HEK293 (cell line): ENCODE measurements around the gene TMOD1.

Experiments
- CTCF ChIA-PET: fragments of 350-600 bp; formaldehyde crosslinking; extraction: SDS; loops from one replicate; lab custom pipeline; 2021; ENCODE audit warnings: antibody characterized with exemption; lab: Yijun Ruan, JAX
- POLR2A ChIA-PET: fragments of 300-600 bp; formaldehyde crosslinking; extraction: SDS; loops from one replicate; lab custom pipeline; 2020; ENCODE audit warnings: antibody characterized with exemption, inconsistent platforms; lab: Yijun Ruan, JAX
- H3K27ac ChIP-seq: fragments of 200-500 bp; sonication (Bioruptor generic); 2 replicates; pipeline ENCODE4 v1.5.1; 2014; ENCODE audit warnings: low read depth, low read length, control low read depth, inconsistent platforms; ENCODE audit errors: extremely low read depth
- H3K36me3 ChIP-seq, 2 experiments: fragments of 200-500 bp in 1 of 2; sonication (Bioruptor generic) in 1 of 2; 1 replicate in 1 of 2; 2 replicates in 1 of 2; pipeline ENCODE4 v1.5.1; 2014 to 2017; ENCODE audit warnings: inconsistent platforms in 2 of 2, low read length in 2 of 2; ENCODE audit not compliant: control insufficient read depth in 2 of 2, insufficient read depth in 1 of 2
- H3K4me1 ChIP-seq: fragments of 200-500 bp; sonication (Bioruptor generic); 2 replicates; pipeline ENCODE4 v1.5.1; 2014; ENCODE audit warnings: mild to moderate bottlenecking, low read length, inconsistent platforms; ENCODE audit not compliant: control insufficient read depth, insufficient read depth
- H3K4me3 ChIP-seq: 2 replicates; pipeline ENCODE4 v1.5.1; 2011; ENCODE audit warnings: low read depth, mild to moderate bottlenecking, control low read depth, low read length, moderate library complexity
- H3K9me3 ChIP-seq: fragments of 200-500 bp; sonication (Bioruptor generic); 2 replicates; pipeline ENCODE4 v1.5.1; 2014; ENCODE audit warnings: low read depth, low read length, inconsistent platforms; ENCODE audit not compliant: control insufficient read depth, insufficient read depth
- REPIN1 ChIP-seq: fragments of 450-650 bp; formaldehyde crosslinking; IDR thresholded peaks from 2 replicates; pipeline ENCODE4 v1.5.1; 2017; ENCODE audit warnings: missing biosample characterization, missing genetic modification characterization, low read depth
- ZIC2 ChIP-seq: fragments of 450-650 bp; formaldehyde crosslinking; IDR thresholded peaks from 2 replicates; pipeline ENCODE4 v1.5.1; 2016; ENCODE audit warnings: missing biosample characterization, missing genetic modification characterization
- ZNF530 ChIP-seq: fragments of 450-650 bp; formaldehyde crosslinking; IDR thresholded peaks from 2 replicates; pipeline ENCODE4 v1.5.1; 2016; ENCODE audit warnings: low read depth, missing biosample characterization, missing genetic modification characterization
- ZNF560 ChIP-seq: fragments of 450-650 bp; formaldehyde crosslinking; IDR thresholded peaks from 2 replicates; pipeline ENCODE4 v1.5.1; 2017; ENCODE audit warnings: missing biosample characterization, missing genetic modification characterization, borderline replicate concordance
- ZNF623 ChIP-seq: fragments of 450-650 bp; formaldehyde crosslinking; IDR thresholded peaks from 2 replicates; pipeline ENCODE4 v1.5.1; 2016; ENCODE audit warnings: missing biosample characterization, missing genetic modification characterization
- ZNF629 ChIP-seq: fragments of 450-650 bp; formaldehyde crosslinking; IDR thresholded peaks from 2 replicates; pipeline ENCODE4 v1.5.1; 2017; ENCODE audit warnings: missing biosample characterization, missing genetic modification characterization
- ZNF701 ChIP-seq: fragments of 450-650 bp; formaldehyde crosslinking; IDR thresholded peaks from 2 replicates; pipeline ENCODE4 v1.5.1; 2016; ENCODE audit warnings: missing biosample characterization, missing genetic modification characterization
- ZNF830 ChIP-seq: fragments of 450-650 bp; IDR thresholded peaks from 2 replicates; pipeline ENCODE4 v1.5.0; 2018; ENCODE audit warnings: missing biosample characterization, missing genetic modification characterization, low read depth, mild to moderate bottlenecking, moderate library complexity
- ZNF837 ChIP-seq: fragments of 450-650 bp; formaldehyde crosslinking; IDR thresholded peaks from 2 replicates; pipeline ENCODE4 v1.5.1; 2016; ENCODE audit warnings: missing biosample characterization, missing genetic modification characterization
- ZNF843 ChIP-seq: fragments of 450-650 bp; formaldehyde crosslinking; IDR thresholded peaks from 2 replicates; pipeline ENCODE4 v1.5.1; 2016; ENCODE audit warnings: missing biosample characterization, missing genetic modification characterization
- TF ChIP-seq, protein P1 (sequence below): fragments of 450-650 bp; formaldehyde crosslinking; IDR thresholded peaks from 2 replicates; pipeline ENCODE4 v1.5.1; 2016; ENCODE audit warnings: missing biosample characterization, missing genetic modification characterization
- TF ChIP-seq, protein P2 (sequence below): fragments of 450-650 bp; formaldehyde crosslinking; IDR thresholded peaks from 2 replicates; pipeline ENCODE4 v1.5.1; 2017; ENCODE audit warnings: missing biosample characterization, missing genetic modification characterization

Gene TMOD1

DNA sequence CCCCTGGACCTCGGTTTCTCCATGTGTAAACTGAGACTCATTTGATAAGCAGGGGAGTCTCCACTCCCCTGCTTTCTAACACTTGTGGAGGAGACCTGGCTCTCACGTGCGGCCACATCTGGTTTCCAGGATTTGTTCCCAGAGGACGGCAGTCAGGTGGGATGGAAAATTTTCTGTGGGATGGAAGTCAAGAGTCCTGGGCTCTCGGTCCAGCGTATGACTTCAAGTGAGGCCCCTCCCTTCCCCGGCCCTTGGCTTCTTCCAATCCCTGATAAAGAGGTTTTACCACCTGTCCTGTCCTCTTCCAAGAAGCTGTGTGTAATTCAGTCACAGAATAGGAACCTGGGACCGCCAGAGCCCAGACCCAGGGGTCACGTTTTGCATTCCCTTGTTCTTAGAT, 35.0 kb downstream of the TMOD1 start (continued):
- no peak for TF ChIP-seq ZNF701

DNA sequence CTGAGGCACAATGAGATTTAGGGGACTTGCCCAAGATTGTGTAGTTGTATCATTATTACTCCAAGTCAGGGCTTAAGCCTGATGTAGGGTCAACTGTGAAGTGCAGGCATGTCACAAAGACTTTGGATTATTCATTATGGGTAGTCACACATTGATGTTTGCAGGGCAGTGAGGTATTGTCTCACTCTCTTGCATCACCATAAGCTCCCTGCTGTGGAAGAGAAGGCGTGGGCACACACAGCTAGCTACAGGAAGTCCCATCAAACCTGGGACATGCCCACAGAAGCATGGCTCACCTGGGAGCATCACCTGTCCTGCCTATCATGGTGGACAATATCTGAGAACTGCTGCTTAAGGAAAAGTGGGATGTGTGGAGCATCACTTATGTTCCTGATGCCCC, 42.1 kb downstream of the TMOD1 start:
- Histone ChIP-seq H3K4me3 (no peak overlapping the region), H3K36me3 (peaks cover 0 to 38% of the 10 kb centered on the region in 2 experiments; a peak in 1 of 3 replicates), H3K9me3 (no peaks in the 10 kb centered on the region), H3K4me1 (no peaks in the 10 kb centered on the region), H3K27ac (no peak overlapping the region)
- ChIA-PET CTCF (interaction anchor here (1.3 kb wide), 1 partner anchor 9 kb away, joined by 3 read pairs; no protein-coding TSS in a partner anchor), POLR2A (no interaction called here)
- TF ChIP-seq ZIC2 (tag by site-specific recombination) = peak; percentile 29; the same call in 1 of the 2 replicates
- TF ChIP-seq ZNF843 (tag by site-specific recombination) = no peak
- no peak for TF ChIP-seq ZNF837 (tag by site-specific recombination)

DNA sequence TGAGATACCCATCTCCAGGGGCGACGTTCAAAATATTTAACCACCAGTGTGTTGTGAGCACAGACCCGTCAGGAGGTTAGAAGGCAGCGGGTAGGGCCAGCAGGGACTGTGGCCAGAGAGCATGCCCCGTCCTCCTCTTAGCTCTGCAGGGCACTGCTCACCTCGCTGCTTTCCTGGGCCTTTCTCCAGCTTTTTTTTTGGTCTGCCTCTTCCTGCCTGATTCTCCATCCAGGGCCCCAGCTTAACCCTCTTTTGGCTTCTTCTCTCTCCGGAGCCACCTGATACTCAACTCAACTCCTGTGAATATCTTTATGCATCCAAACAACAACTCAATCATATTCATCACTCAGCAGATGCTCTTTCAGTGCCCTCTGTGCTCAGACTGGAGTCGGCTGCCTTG, 44.0 kb downstream of the TMOD1 start:
- Histone ChIP-seq H3K4me3 (no peak overlapping the region), H3K4me1 (no peaks in the 10 kb centered on the region), H3K27ac (no peak overlapping the region), H3K9me3 (no peaks in the 10 kb centered on the region), H3K36me3 (peaks cover 0 to 37% of the 10 kb centered on the region in 2 experiments; a peak in 1 of 3 replicates)
- POLR2A ChIA-PET = no interaction called here
- no peak for TF ChIP-seq ZNF629 (tag by site-specific recombination)
- TF ChIP-seq, protein P1, sequence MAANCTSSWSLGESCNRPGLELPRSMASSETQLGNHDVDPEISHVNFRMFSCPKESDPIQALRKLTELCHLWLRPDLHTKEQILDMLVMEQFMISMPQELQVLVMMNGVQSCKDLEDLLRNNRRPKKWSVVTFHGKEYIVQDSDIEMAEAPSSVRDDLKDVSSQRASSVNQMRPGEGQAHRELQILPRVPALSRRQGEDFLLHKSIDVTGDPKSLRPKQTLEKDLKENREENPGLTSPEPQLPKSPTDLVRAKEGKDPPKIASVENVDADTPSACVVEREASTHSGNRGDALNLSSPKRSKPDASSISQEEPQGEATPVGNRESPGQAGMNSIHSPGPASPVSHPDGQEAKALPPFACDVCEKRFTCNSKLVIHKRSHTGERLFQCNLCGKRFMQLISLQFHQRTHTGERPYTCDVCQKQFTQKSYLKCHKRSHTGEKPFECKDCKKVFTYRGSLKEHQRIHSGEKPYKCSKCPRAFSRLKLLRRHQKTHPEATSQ (tag by site-specific recombination) = no peak
- no peak for TF ChIP-seq ZNF560
- CTCF ChIA-PET = interaction anchor here (1.0 kb wide), 1 partner anchor 54 kb away, joined by 4 read pairs; no protein-coding TSS in a partner anchor

DNA sequence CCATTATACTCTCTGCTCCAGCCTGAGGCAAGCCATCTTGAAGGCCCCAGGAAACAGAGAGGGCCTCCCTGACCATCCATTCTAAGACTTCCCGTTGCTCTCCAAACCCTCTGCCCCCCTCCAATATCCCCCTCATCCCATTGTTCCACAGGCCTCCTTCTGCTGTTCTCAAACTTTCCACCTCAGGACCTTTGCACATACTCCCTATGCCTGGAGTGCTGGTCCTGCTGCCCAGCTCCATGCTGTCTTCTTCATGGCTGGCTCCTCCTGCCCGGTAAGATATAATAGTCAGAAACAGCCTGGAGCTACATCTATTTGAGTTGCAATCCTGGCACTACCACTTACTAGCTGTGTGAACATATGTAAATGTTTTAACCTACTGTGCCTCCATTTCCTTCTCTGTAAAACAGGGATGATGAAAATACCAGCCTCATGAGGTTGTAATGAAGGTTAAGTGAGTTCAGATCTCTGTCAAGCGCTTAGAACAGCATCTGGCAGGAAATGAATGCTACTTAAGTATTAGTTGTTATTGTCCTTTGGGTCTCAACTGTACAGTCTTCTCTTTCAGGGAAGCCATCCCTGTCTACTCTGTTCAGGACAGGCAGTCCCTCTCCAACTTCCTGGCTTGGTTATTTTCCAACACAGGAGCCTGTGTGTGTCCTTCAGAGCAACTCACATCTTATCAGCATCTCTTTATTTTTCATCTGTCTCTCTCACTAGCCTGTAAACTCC, 45.8 kb downstream of the TMOD1 start:
- H3K4me3 ChIP-seq = no peak overlapping the region
- H3K9me3 ChIP-seq = no peaks in the 10 kb centered on the region
- no peaks in the 10 kb centered on the region for H3K4me1 ChIP-seq
- CTCF ChIA-PET = interaction anchor here (0.7 to 1.2 kb wide), 5 partner anchors 51 to 375 kb away, joined by 3 to 4 read pairs (median 3); partner anchors contain the start of gene TRMO
- H3K36me3 ChIP-seq = peaks cover 0 to 35% of the 10 kb centered on the region in 2 experiments; a peak in 1 of 3 replicates
- POLR2A ChIA-PET = interaction anchor here (0.9 kb wide), 1 partner anchor 44 kb away, joined by 3 read pairs; no protein-coding TSS in a partner anchor
- TF ChIP-seq ZNF830 (no peak), ZNF623 (peak; percentile 90)
- H3K27ac ChIP-seq = no peak overlapping the region

DNA sequence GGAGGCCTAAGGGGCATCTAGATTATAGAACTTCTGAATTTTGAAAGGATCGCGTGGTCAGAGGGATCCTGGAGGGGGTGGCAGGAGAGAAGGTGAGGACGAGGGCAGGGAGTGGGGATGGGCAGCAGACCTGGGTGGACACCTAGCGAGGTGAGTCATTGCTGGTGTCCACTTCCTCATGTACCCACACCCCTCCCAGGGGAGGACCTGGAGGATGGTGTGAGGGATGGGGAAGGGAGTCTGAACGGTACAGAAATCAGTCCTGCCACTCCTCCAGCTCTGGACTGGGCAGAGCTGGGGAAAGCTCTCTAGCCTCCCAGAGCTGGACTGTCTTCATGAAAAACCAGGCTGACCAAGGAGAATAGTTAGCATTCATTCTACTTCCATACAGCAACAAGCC, 46.9 kb downstream of the TMOD1 start:
- Histone ChIP-seq H3K4me3 (no peak overlapping the region), H3K36me3 (peaks cover 0 to 43% of the 10 kb centered on the region in 2 experiments; a peak in 1 of 3 replicates), H3K27ac (no peak overlapping the region), H3K9me3 (no peaks in the 10 kb centered on the region), H3K4me1 (no peaks in the 10 kb centered on the region)
- ChIA-PET POLR2A (no interaction called here), CTCF (interaction anchor here (0.7 to 1.5 kb wide), 4 partner anchors 47 to 374 kb away, joined by 3 to 6 read pairs (median 4); partner anchors contain the start of genes TMOD1 and TRMO)
- no peak for TF ChIP-seq REPIN1 (tag by site-specific recombination)
- TF ChIP-seq ZNF530 (tag by site-specific recombination) = no peak
- TF ChIP-seq, protein P2, sequence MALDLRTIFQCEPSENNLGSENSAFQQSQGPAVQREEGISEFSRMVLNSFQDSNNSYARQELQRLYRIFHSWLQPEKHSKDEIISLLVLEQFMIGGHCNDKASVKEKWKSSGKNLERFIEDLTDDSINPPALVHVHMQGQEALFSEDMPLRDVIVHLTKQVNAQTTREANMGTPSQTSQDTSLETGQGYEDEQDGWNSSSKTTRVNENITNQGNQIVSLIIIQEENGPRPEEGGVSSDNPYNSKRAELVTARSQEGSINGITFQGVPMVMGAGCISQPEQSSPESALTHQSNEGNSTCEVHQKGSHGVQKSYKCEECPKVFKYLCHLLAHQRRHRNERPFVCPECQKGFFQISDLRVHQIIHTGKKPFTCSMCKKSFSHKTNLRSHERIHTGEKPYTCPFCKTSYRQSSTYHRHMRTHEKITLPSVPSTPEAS (tag by site-specific recombination) = no peak
